ENCODE results near the gene ANKMY1.

ANKMY1 gene

GRCh38 chr2:240435457-240435947 lies 122.3 kb downstream of the ANKMY1 start, which contains the start of gene GPC1:
Gene GPC1 (plus strand): TSS chr2:240435663. CDS start chr2:240435919, 256 bp downstream.
- no peak for TF ChIP-seq ZFX (IDR thresholded peaks at IDR 0.05; ENCODE audit: borderline replicate concordance)
- TF ChIP-seq CTCF (IDR thresholded peaks at IDR 0.05), result no peak
- peak within 1 kb of the TSS; percentile 59 for H3K27ac ChIP-seq

GRCh38 chr2:240434728-240435456 lies 122.9 kb downstream of the ANKMY1 start:
- peak overlapping the region; percentile 59 for H3K27ac ChIP-seq
- TF ChIP-seq ZFX (IDR thresholded peaks at IDR 0.05; ENCODE audit: borderline replicate concordance) (no peak), CTCF (IDR thresholded peaks at IDR 0.05) (no peak)

DNA sequence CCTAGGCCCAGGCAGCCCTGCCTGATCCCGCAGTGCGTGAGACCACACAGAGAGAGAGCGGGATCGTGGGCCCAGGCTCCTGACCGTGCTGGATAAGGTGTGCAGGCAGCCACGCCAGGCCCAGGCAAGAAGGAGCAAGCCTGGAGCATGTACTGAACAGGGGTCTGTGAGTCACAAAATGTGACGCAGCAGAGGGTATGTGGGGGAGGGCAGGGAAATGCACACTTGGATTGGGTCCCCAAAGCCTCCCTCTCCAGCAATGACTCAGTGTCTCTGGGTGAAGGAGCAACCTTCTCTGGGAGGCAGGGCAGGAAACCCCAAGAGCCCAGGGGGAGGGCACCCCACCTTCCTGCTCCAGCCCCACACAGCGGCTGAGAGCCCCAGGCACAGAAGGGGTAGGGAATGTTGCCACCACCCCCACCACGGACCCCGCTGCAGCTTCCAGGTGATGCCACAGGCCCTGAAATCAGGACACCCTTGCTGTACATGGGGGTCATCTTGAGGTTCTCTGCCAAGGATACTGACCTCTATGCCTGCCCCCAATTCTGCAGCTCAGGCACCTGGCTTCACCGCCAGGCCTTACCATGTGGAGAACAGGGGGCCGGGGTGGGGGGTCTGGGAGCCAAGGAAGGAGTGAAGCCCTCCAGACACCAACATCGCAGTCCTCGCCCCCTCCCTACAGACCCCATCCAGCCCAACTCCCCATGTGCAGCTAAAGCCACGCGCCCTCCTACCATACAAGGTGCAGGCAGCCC lies 123.6 kb downstream of the ANKMY1 start:
- TF ChIP-seq ZFX (IDR thresholded peaks at IDR 0.05; ENCODE audit: borderline replicate concordance) (no peak), CTCF (IDR thresholded peaks at IDR 0.05) (no peak)
- no peak overlapping the region for H3K27ac ChIP-seq

- H3K27ac ChIP-seq, result no peak overlapping the region
- TF ChIP-seq ZFX (IDR thresholded peaks at IDR 0.05; ENCODE audit: borderline replicate concordance) (no peak), CTCF (IDR thresholded peaks at IDR 0.05) (no peak)
These were observed 124.7 kb downstream of the ANKMY1 start for GRCh38 chr2:240432820-240433801.

GRCh38 chr2:240432430-240432819 lies 125.4 kb downstream of the ANKMY1 start:
- TF ChIP-seq ZFX (IDR thresholded peaks at IDR 0.05; ENCODE audit: borderline replicate concordance), result no peak
- no peak for TF ChIP-seq CTCF (IDR thresholded peaks at IDR 0.05)
- H3K27ac ChIP-seq, result no peak overlapping the region

- no peak overlapping the region for H3K27ac ChIP-seq
- no peak for TF ChIP-seq CTCF (IDR thresholded peaks at IDR 0.05)
- no peak for TF ChIP-seq ZFX (IDR thresholded peaks at IDR 0.05; ENCODE audit: borderline replicate concordance)
These were observed 125.9 kb downstream of the ANKMY1 start for GRCh38 chr2:240431661-240432424.

All from 22Rv1 (cell line).